Amygdala (tissue), 56 donors: Measurements from ENCODE around the gene SPSB1.
"Not testable (repeated sequence)": the region's sequence is repeated elsewhere in the genome, so short reads cannot be mapped to it uniquely, and the experiment has no call there.

ENCODE experiments used
- DNase-seq, 56 donors: peaks; one replicate each; lab custom pipeline; 2025; lab: John Stamatoyannopoulos, UW

SPSB1 gene

GRCh38 chr1:9297831-9298230, 5.1 kb downstream of the SPSB1 start:
- DNase-seq = no peak

DNA sequence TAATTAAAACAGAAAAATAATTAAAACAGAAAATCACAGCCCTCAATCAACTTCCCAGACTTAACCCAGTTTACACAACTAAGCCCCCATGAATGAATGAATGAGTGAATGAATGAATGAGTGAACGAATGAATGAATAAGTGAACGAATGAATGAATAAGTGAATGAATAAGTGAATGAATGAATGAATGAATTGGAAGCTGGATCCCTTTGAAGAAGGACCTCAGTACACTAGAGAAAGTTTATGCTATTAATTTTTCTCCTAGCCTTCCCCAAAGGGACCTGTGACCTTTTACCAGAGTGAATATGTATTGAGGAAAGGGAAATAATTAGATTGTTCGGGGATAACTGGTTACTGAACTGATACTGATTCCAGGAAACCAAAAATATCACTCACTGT, 5.6 kb downstream of the SPSB1 start:
- no peak for DNase-seq

- not testable (repeated sequence) for DNase-seq
Measured at GRCh38 chr1:9299571-9300541, 7.2 kb downstream of the SPSB1 start.

DNA sequence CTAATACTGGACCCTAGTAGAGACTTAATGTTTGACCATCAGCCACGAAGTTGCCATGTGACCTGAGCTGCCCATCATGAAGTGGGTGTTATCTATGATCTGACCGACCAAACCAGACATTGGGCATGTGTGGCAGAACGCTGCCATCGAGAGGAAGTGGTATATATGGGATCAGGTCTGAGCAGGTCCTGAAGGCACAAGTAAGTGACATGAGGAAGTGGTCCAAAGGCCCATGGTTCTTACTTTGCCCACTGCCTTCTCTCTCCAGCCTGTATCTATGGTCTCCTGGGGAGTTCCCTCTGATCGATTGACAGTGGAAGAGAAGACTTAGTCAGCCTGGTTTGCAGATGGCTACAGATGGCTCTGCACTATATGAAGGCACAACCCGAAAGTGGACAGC, 7.9 kb downstream of the SPSB1 start:
- no peak for DNase-seq

DNA sequence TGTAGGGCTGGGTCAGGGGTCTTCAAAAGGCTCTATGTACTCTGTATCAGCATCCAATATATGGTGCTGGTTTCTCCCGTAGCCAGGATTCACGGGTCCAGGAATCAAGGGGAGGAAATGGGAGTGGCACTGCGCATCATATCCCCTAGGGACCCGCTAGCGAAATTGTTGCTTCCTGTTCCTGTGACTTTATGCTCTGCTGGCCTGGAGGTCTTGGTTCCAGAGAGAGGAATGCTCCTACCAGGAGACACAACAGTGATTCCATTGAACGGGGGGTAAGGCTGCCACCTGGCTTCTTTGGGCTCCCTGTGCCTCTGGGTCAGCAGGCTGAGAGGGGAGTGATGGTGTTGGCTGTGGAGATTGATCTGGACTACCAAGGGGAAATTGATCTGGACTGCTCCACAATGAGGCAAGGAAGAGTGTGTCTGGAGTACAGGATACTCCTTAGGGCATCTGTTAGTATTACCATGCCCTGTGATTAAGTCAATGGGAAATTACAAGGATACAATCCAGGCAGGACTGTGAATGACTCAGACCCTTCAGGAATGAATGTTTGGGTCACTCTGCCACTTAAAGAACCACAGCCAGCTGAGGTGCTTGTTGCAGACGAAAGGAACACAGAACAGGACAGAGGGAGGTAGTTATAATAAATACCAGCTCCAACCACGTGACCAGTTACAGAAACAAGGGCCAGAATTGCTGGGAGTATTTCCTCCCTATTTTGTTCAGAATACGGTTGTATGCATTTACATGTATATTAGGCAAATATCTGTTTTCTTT, 10.2 kb downstream of the SPSB1 start:
- no peak for DNase-seq

GRCh38 chr1:9303916-9304315, 11.2 kb downstream of the SPSB1 start:
- no peak for DNase-seq

- DNase-seq = no peak
Measured at GRCh38 chr1:9305216-9305615, 12.5 kb downstream of the SPSB1 start.

DNA sequence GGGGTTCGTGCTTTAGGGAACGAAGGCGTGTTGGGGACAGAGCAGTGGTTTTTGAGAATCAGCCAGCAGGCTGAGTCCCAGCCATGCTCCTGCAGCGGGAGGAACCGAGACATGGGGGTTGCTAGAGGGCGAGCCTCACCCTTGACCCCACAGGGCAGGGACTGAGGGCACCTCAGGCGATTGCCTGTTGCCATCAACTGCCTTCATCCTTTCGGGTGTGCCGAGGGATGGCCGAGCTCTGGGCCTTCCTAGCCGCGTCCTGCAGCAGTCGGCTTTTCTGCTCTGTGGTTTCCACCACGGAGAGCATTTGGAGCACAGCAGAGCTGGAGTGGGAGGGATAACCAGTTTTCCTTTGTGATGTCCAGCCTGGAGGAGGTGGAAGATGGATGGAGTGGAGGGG, 13.3 kb downstream of the SPSB1 start:
- DNase-seq = no peak

GRCh38 chr1:9307303-9307702, 14.6 kb downstream of the SPSB1 start:
- DNase-seq = no peak

GRCh38 chr1:9308236-9308785, 15.6 kb downstream of the SPSB1 start:
- DNase-seq = no peak

- no peak for DNase-seq
Measured at GRCh38 chr1:9309080-9309479, 16.4 kb downstream of the SPSB1 start.

DNA sequence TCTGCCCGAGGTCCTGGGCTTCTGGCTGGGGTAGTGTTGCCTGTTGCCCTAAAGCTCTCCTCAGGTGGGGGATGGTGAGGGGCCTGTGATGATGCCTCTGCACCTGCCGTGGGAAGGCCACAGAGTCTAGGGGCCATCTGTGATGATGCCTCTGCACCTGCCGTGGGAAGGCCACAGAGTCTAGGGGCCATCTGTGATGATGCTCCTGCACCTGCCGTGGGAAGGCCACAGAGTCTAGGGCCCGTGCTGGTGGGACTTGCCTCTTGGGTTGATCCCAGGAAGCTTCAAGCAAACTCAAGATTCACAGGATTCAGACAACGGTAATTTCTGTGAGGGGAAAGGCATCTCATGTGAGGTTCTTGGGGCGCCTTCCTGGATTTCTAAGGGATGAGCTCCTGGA, 17.3 kb downstream of the SPSB1 start:
- DNase-seq = no peak

- peak in 28 of 56 donors; percentile 13 to 72 (median 32) for DNase-seq
Measured at GRCh38 chr1:9311029-9311428, 18.3 kb downstream of the SPSB1 start.

- DNase-seq = no peak
Measured at GRCh38 chr1:9311479-9311878, 18.8 kb downstream of the SPSB1 start.

GRCh38 chr1:9312168-9312720, 19.6 kb downstream of the SPSB1 start:
- no peak for DNase-seq

GRCh38 chr1:9313576-9313975, 20.9 kb downstream of the SPSB1 start:
- no peak for DNase-seq

GRCh38 chr1:9314111-9314510, 21.4 kb downstream of the SPSB1 start:
- no peak for DNase-seq

DNA sequence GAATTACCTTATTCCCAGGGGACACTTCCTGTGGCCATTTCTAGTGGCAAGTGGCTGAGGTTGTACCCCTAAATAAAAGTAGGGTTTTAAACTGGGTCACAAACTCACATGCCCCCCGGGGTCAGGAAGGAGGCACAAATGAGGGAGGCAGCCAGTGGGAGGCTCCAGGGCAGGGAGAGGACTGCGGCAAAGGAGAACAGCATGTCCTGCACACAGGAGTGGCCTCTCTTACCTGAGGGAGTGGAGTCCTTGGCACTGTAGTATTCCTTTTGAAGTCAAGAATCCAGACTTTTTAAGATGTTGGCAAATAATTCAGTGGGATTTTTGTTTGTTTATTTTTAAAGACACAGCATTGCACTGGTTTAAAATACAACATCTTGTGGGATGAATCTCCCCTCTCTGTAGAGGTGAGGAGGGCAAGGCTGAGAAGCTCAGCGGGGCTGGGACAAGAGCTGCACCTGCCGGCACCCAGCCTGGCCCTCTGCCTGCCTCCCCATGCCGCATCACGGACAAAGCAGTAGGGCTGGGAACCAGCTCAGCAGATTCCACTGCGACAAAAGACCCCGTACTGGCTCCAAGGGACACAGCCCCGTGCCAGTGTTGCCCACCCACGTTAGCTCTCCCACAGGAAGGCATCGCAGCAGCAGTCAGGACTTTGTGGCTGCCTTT, 22.2 kb downstream of the SPSB1 start:
- DNase-seq = no peak

- peak in 2 of 56 donors; percentile 44 to 45 for DNase-seq
Measured at GRCh38 chr1:9315411-9316079, 22.9 kb downstream of the SPSB1 start.

GRCh38 chr1:9316080-9316444, 23.4 kb downstream of the SPSB1 start:
- DNase-seq = no peak
